ENCODE measurements around the gene SETDB1. TPM values are rescaled to one million over a fixed set of nuclear protein-coding genes. Genes with fewer than 3 reads are reported as not detected.

Gene SETDB1
- total and polyA plus RNA-seq, 10 donors = 16.9 to 82.4 (median 53.6) TPM

GRCh38 chr1:150961756-150962155 is 35.6 kb downstream of the SETDB1 start:
- intact Hi-C loops (cut with DNase I; ENCODE audit: low total_unique reads) = no loop called here
- TF ChIP-seq CTCF (IDR thresholded peaks at IDR 0.05 in 8 of 11, conservative IDR thresholded peaks at IDR 0.05 in 3 of 11) (no peak), POLR2AphosphoS5 (IDR thresholded peaks at IDR 0.05) (no peak), POLR2A (IDR thresholded peaks at IDR 0.05) (no peak)

GRCh38 chr1:150963321-150964163 is 37.4 kb downstream of the SETDB1 start:
- Histone ChIP-seq H3K4me3 (no peak overlapping the region), H3K36me3 (peaks cover 0 to 100% (median 100%) of the 10 kb centered on the region in 6 donors), H3K4me1 (peaks cover 0 to 17% (median 2%) of the 10 kb centered on the region in 6 donors), H3K9me3 (no peaks in the 10 kb centered on the region), H3K27me3 (replicated peaks in 1 of 7) (no peaks in the 10 kb centered on the region), H3K27ac (peak overlapping the region in 2 of 8 donors; percentile 27 to 34)
- WGBS, 5 donors = 92 to 94% (median 92%) methylated on average over 10 of the region's 10 CpGs
- TF ChIP-seq POLR2A (IDR thresholded peaks at IDR 0.05) (no peak), POLR2AphosphoS5 (IDR thresholded peaks at IDR 0.05) (peak in 1 of 3 donors; percentile 40), CTCF (IDR thresholded peaks at IDR 0.05 in 8 of 11, conservative IDR thresholded peaks at IDR 0.05 in 3 of 11) (no peak)
- intact Hi-C loops (cut with DNase I; ENCODE audit: low total_unique reads) = no loop called here
- peak; percentile 11 for DNase-seq

More at GRCh38 chr1:150961756-150962155, 35.6 kb downstream of the SETDB1 start:
- no peak for DNase-seq
- Histone ChIP-seq H3K27me3 (replicated peaks in 1 of 7) (no peaks in the 10 kb centered on the region), H3K4me1 (peaks cover 0 to 17% (median 2%) of the 10 kb centered on the region in 6 donors), H3K27ac (peak overlapping the region in 1 of 8 donors; percentile 34), H3K9me3 (no peaks in the 10 kb centered on the region), H3K4me3 (no peak overlapping the region), H3K36me3 (peaks cover 0 to 100% (median 99%) of the 10 kb centered on the region in 6 donors)
- WGBS, 5 donors = 68 to 80% (median 71%) methylated on average over 4 of the region's 4 CpGs

- peak overlapping the region in 1 of 8 donors; percentile 27 for H3K27ac ChIP-seq
- intact Hi-C loops (cut with DNase I; ENCODE audit: low total_unique reads) = no loop called here
These were observed 38.0 kb downstream of the SETDB1 start for GRCh38 chr1:150964164-150964489.

More at GRCh38 chr1:150964164-150964489, 38.0 kb downstream of the SETDB1 start:
- peaks cover 0 to 100% (median 99%) of the 10 kb centered on the region in 6 donors for H3K36me3 ChIP-seq
- H3K4me3 ChIP-seq = no peak overlapping the region
- H3K4me1 ChIP-seq = peaks cover 0 to 17% (median 2%) of the 10 kb centered on the region in 6 donors
- no peaks in the 10 kb centered on the region for H3K9me3 ChIP-seq
- no peaks in the 10 kb centered on the region for H3K27me3 ChIP-seq (replicated peaks in 1 of 7)
- TF ChIP-seq POLR2AphosphoS5 (IDR thresholded peaks at IDR 0.05) (no peak), CTCF (IDR thresholded peaks at IDR 0.05 in 8 of 11, conservative IDR thresholded peaks at IDR 0.05 in 3 of 11) (no peak), POLR2A (IDR thresholded peaks at IDR 0.05) (no peak)
- no peak for DNase-seq
- WGBS, 5 donors = 59 to 82% (median 72%) methylated on average over 5 of the region's 5 CpGs
